HepG2 (cell line): ENCODE data around the gene ANKUB1. TPM values are rescaled to one million over a fixed set of nuclear protein-coding genes. Genes with fewer than 3 reads are reported as not detected.

Experiments used
- DNMT1 ChIP-seq: sonication (generic); formaldehyde crosslinking; IDR thresholded peaks from 2 replicates; pipeline ENCODE4 v1.5.1; 2020; ENCODE audit warnings: mild to moderate bottlenecking, missing genetic modification reagents
- DR1 ChIP-seq: sonication (generic); formaldehyde crosslinking; IDR thresholded peaks from 2 replicates; pipeline ENCODE4 v1.8.0; 2021; ENCODE audit warnings: mild to moderate bottlenecking, missing genetic modification reagents, inconsistent platforms
- FOXA1 ChIP-seq, 2 experiments: fragments of 450-650 bp in 1 of 2; sonication (generic) in 1 of 2; formaldehyde crosslinking in 1 of 2; IDR thresholded peaks; 2 replicates each; pipeline versions ENCODE4 v1.4.0 to v1.6.1; 2016 to 2020; ENCODE audit warnings: missing genetic modification reagents in 1 of 2
- KAT2B ChIP-seq: fragments of 150-350 bp; IDR thresholded peaks from 2 replicates; pipeline ENCODE4 v1.6.1; 2014; ENCODE audit warnings: low read depth, low read length, borderline replicate concordance
- NR3C1 ChIP-seq: sonication (generic); formaldehyde crosslinking; IDR thresholded peaks from 2 replicates; pipeline ENCODE4 v1.4.0; 2020; ENCODE audit warnings: missing genetic modification reagents
- PAX8 ChIP-seq: sonication (generic); formaldehyde crosslinking; IDR thresholded peaks from 2 replicates; pipeline ENCODE4 v1.8.0; 2022; ENCODE audit warnings: mild to moderate bottlenecking, missing genetic modification reagents, borderline replicate concordance
- RFX1 ChIP-seq: fragments of 450-650 bp; IDR thresholded peaks from 2 replicates; pipeline ENCODE4 v1.6.1; 2017
- ZNF121 ChIP-seq: sonication (generic); formaldehyde crosslinking; IDR thresholded peaks from 2 replicates; pipeline ENCODE4 v1.5.0; 2020; ENCODE audit warnings: mild to moderate bottlenecking, missing genetic modification reagents
- ZNF224 ChIP-seq: sonication (generic); formaldehyde crosslinking; IDR thresholded peaks from 2 replicates; pipeline ENCODE4 v1.5.0; 2020; ENCODE audit warnings: mild to moderate bottlenecking, missing genetic modification reagents
- ZNF256 ChIP-seq: sonication (generic); formaldehyde crosslinking; conservative IDR thresholded peaks from 2 replicates; pipeline ENCODE4 v1.4.0; 2020; ENCODE audit warnings: missing genetic modification reagents
- ZNF263 ChIP-seq: sonication (generic); formaldehyde crosslinking; IDR thresholded peaks from 2 replicates; pipeline ENCODE4 v1.4.0; 2020; ENCODE audit warnings: missing genetic modification reagents
- ZNF280D ChIP-seq: sonication (generic); formaldehyde crosslinking; IDR thresholded peaks from 2 replicates; pipeline ENCODE4 v1.5.1; 2020; ENCODE audit warnings: mild to moderate bottlenecking, missing genetic modification reagents
- ZNF589 ChIP-seq: sonication (generic); formaldehyde crosslinking; conservative IDR thresholded peaks from 2 replicates; pipeline ENCODE4 v1.8.0; 2022; ENCODE audit warnings: mild to moderate bottlenecking, moderate library complexity, missing genetic modification reagents
- ZNF781 ChIP-seq: sonication (generic); formaldehyde crosslinking; IDR thresholded peaks from 2 replicates; pipeline ENCODE4 v1.5.1; 2020; ENCODE audit warnings: borderline replicate concordance, mild to moderate bottlenecking, missing genetic modification reagents; ENCODE audit errors: not compliant biosample characterization
- ZNF784 ChIP-seq: sonication (generic); formaldehyde crosslinking; IDR thresholded peaks from 2 replicates; pipeline ENCODE4 v1.5.1; 2020; ENCODE audit warnings: missing genetic modification reagents, mild to moderate bottlenecking, borderline replicate concordance
- polyA plus RNA-seq, 8 experiments: library from polyadenylated mRNA; depleted of rRNA in 3 of 8; stranded (reverse) in 7 of 8; unstranded in 1 of 8; fragments of >200 nt; fragmentation: Illumina TruSeq in 4 of 8; extraction: Trizol in 4 of 8; gene quantifications; 2 replicates each; pipeline versions ENCODE4 v1.2.1 to v1.2.3, GENCODE V29; 2011 to 2016; ENCODE audit warnings: low read depth in 4 of 8, missing spikeins in 1 of 8, mixed read lengths in 1 of 8; ENCODE audit not compliant: insufficient read depth in 1 of 8
- total RNA-seq, 5 experiments: library from RNA; depleted of rRNA; stranded (reverse); fragments of >200 nt; fragmentation: Illumina TruSeq; extraction: Trizol; gene quantifications; 2 replicates each; pipeline ENCODE4 v1.2.3, GENCODE V29; 2016; ENCODE audit warnings: low read depth in 1 of 5
- TF ChIP-seq, protein P1 (sequence below): sonication (generic); formaldehyde crosslinking; IDR thresholded peaks from 2 replicates; pipeline ENCODE4 v1.9.0; 2022; ENCODE audit warnings: missing genetic modification reagents, mild to moderate bottlenecking, borderline replicate concordance
- TF ChIP-seq, protein P2 (sequence below): sonication (generic); formaldehyde crosslinking; IDR thresholded peaks from 2 replicates; pipeline ENCODE4 v1.4.0; 2020; ENCODE audit warnings: missing genetic modification reagents, borderline replicate concordance

The ANKUB1 gene
- total and polyA plus RNA-seq, 2 of the 13 experiments (the other 11 are each of a cell fraction or from before 2014, with no cell fraction given): not detected

- TF ChIP-seq ZNF280D (CRISPR knock-in tag): peak; percentile 55; the same call in 1 of the 2 replicates
- TF ChIP-seq, protein P1, sequence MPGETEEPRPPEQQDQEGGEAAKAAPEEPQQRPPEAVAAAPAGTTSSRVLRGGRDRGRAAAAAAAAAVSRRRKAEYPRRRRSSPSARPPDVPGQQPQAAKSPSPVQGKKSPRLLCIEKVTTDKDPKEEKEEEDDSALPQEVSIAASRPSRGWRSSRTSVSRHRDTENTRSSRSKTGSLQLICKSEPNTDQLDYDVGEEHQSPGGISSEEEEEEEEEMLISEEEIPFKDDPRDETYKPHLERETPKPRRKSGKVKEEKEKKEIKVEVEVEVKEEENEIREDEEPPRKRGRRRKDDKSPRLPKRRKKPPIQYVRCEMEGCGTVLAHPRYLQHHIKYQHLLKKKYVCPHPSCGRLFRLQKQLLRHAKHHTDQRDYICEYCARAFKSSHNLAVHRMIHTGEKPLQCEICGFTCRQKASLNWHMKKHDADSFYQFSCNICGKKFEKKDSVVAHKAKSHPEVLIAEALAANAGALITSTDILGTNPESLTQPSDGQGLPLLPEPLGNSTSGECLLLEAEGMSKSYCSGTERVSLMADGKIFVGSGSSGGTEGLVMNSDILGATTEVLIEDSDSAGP (CRISPR knock-in tag): peak; percentile 92; the same call in 1 of the 2 replicates
- peak; percentile 68; the same call in 1 of the 2 replicates for TF ChIP-seq ZNF224
- peak; percentile 88; the same call in 1 of the 2 replicates for TF ChIP-seq ZNF589
- peak; percentile 33; the same call in 1 of the 2 replicates for TF ChIP-seq ZNF121 (CRISPR knock-in tag)
- no peak; the same call in 1 of the 2 replicates for TF ChIP-seq ZNF784 (CRISPR knock-in tag)
- no peak for TF ChIP-seq KAT2B
- no peak for TF ChIP-seq FOXA1 (IDR thresholded peaks at IDR 0.05)
- no peak; the same call in 1 of the 2 replicates for TF ChIP-seq FOXA1 (CRISPR knock-in tag; IDR thresholded peaks at IDR 0.05)
- TF ChIP-seq NR3C1: no peak
- no peak; the same call in 1 of the 2 replicates for TF ChIP-seq DNMT1
- peak; percentile 62 for TF ChIP-seq ZNF781
- peak; percentile 86 for TF ChIP-seq DR1 (CRISPR knock-in tag)
- TF ChIP-seq ZNF256: 0 out of 2 replicates have a peak, but pooled peaks have one; percentile 9
- 0 out of 2 replicates have a peak, but pooled peaks have one; percentile 62 for TF ChIP-seq PAX8 (CRISPR knock-in tag)
- TF ChIP-seq, protein P2, sequence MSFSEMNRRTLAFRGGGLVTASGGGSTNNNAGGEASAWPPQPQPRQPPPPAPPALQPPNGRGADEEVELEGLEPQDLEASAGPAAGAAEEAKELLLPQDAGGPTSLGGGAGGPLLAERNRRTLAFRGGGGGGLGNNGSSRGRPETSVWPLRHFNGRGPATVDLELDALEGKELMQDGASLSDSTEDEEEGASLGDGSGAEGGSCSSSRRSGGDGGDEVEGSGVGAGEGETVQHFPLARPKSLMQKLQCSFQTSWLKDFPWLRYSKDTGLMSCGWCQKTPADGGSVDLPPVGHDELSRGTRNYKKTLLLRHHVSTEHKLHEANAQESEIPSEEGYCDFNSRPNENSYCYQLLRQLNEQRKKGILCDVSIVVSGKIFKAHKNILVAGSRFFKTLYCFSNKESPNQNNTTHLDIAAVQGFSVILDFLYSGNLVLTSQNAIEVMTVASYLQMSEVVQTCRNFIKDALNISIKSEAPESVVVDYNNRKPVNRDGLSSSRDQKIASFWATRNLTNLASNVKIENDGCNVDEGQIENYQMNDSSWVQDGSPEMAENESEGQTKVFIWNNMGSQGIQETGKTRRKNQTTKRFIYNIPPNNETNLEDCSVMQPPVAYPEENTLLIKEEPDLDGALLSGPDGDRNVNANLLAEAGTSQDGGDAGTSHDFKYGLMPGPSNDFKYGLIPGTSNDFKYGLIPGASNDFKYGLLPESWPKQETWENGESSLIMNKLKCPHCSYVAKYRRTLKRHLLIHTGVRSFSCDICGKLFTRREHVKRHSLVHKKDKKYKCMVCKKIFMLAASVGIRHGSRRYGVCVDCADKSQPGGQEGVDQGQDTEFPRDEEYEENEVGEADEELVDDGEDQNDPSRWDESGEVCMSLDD: peak; percentile 60; the same call in 1 of the 2 replicates
- peak; percentile 48; the same call in 1 of the 2 replicates for TF ChIP-seq ZNF263 (CRISPR knock-in tag)
- TF ChIP-seq RFX1: no peak
These were observed 20.4 kb upstream of the ANKUB1 start, which contains the start of gene RNF13 (continued) for GRCh38 chr3:149812606-149813366.
